ENCODE results near the gene CCDC85C. TPM values are rescaled to one million over a fixed set of nuclear protein-coding genes. Genes with fewer than 3 reads are reported as not detected.

CCDC85C gene
- total and polyA plus RNA-seq, 10 donors, result 1.6 to 12.4 (median 8.1) TPM

DNA sequence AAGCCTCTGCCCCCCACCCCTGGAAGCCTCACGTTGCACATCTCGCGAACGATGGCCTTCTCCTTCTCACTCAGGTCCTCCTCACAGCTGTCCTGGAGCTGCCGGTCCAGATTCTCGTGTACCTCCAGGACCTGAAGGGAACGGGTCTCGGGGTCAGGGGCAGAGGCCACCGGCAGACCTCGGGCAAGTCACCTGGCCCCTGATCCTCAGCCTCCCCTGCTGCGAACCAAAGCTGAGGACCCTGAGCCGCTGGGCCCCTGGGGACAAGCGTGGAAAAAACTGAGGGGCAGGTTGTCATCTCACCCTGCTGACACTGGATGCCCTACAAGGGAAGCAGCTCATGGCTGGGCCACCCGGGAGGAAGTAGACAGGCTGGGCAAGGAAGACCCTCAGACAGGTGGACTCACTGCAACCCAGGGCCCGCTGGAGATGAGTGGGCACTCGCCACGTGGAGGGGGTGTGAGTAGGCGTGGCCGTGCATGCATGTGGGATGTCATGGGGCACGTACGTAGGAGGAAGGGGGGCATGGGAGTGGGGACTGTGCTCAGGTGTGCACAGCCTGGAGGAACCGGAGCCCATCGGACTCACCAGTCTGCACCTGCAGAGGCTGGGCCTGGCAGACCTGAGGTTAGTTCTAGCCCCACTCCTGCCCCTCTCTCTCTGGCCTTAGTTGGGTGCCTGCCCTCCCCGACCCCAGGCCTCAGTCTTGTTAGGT lies 87.7 kb downstream of the CCDC85C start:
- H3K27ac ChIP-seq, result no peak overlapping the region
- H3K4me3 ChIP-seq, result no peak overlapping the region
- H3K4me1 ChIP-seq, result peaks cover 0 to 11% (median 7%) of the 10 kb centered on the region in 6 donors
- intact Hi-C loops (cut with DNase I; ENCODE audit: low total_unique reads), result loop anchor here (10.0 kb wide), 1 partner anchor 368 kb away; no protein-coding TSS in a partner anchor
- 71 to 83% (median 79%) methylated on average over 21 to 24 of the region's 24 CpGs for WGBS, 5 donors
- peak; percentile 77 for DNase-seq
- H3K36me3 ChIP-seq, result peaks cover 0 to 46% (median 16%) of the 10 kb centered on the region in 6 donors
- no peaks in the 10 kb centered on the region for H3K27me3 ChIP-seq (replicated peaks in 1 of 7)
- TF ChIP-seq, protein P1, sequence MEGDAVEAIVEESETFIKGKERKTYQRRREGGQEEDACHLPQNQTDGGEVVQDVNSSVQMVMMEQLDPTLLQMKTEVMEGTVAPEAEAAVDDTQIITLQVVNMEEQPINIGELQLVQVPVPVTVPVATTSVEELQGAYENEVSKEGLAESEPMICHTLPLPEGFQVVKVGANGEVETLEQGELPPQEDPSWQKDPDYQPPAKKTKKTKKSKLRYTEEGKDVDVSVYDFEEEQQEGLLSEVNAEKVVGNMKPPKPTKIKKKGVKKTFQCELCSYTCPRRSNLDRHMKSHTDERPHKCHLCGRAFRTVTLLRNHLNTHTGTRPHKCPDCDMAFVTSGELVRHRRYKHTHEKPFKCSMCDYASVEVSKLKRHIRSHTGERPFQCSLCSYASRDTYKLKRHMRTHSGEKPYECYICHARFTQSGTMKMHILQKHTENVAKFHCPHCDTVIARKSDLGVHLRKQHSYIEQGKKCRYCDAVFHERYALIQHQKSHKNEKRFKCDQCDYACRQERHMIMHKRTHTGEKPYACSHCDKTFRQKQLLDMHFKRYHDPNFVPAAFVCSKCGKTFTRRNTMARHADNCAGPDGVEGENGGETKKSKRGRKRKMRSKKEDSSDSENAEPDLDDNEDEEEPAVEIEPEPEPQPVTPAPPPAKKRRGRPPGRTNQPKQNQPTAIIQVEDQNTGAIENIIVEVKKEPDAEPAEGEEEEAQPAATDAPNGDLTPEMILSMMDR (IDR thresholded peaks at IDR 0.05 in 8 of 11, conservative IDR thresholded peaks at IDR 0.05 in 3 of 11), result no peak
- peak in 1 of 3 donors; percentile 10 for TF ChIP-seq POLR2AphosphoS5 (IDR thresholded peaks at IDR 0.05)
- no peaks in the 10 kb centered on the region for H3K9me3 ChIP-seq

DNA sequence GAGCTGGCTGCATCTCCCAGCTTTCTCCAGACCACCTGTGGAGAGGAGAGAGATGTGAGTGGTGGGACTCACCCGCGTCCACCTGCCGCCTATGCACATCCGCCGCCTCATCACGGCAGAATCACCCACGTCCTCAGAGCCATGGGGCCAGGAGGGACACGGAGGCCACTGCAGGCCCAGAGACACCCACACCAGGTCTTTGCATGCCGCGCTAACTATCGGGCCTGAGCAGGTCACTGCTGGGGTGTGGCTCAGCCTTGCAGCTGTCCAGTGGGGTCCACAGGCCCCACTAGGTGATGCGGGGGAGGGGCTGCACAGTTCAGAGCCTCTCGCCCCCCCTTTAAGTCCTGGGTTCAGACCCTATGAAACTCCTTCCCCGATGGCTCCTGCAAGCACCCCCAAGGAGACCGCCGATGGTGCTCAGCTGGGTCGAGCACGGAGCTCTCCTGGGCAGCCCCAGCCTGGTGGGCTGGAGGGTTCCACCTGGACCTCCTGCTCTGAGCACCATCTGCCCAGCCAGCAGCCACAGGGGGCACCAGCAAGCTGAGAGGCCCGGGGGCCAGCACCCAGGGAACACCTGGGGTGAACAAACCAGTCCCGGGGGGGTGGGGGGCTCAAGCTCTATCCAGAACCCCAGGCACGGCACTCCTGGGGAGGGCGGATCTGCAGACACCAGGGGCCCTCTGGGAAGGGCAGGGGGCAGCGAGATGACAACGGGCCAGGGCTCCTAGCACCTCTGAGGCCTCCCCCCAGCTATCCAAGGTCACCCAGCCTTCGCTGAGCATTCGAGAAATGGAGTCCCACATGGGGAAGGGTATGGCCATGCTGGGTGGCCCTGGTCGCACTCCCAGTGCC lies 88.5 kb downstream of the CCDC85C start:
- WGBS, 5 donors, result 81 to 92% (median 90%) methylated on average over 11 to 27 of the region's 27 CpGs
- Histone ChIP-seq H3K4me1 (peaks cover 0 to 11% (median 7%) of the 10 kb centered on the region in 6 donors), H3K9me3 (no peaks in the 10 kb centered on the region), H3K27ac (no peak overlapping the region), H3K36me3 (peaks cover 0 to 53% (median 24%) of the 10 kb centered on the region in 6 donors), H3K27me3 (replicated peaks in 1 of 7) (no peaks in the 10 kb centered on the region), H3K4me3 (no peak overlapping the region)
- peak in 2 of 3 donors; percentile 7 to 44 for TF ChIP-seq POLR2AphosphoS5 (IDR thresholded peaks at IDR 0.05)
- TF ChIP-seq, protein P1 (IDR thresholded peaks at IDR 0.05 in 8 of 11, conservative IDR thresholded peaks at IDR 0.05 in 3 of 11), result no peak
- intact Hi-C loops (cut with DNase I; ENCODE audit: low total_unique reads), result loop anchor here (10.0 kb wide), 1 partner anchor 369 kb away; no protein-coding TSS in a partner anchor
- DNase-seq, result peak; percentile 67

DNA sequence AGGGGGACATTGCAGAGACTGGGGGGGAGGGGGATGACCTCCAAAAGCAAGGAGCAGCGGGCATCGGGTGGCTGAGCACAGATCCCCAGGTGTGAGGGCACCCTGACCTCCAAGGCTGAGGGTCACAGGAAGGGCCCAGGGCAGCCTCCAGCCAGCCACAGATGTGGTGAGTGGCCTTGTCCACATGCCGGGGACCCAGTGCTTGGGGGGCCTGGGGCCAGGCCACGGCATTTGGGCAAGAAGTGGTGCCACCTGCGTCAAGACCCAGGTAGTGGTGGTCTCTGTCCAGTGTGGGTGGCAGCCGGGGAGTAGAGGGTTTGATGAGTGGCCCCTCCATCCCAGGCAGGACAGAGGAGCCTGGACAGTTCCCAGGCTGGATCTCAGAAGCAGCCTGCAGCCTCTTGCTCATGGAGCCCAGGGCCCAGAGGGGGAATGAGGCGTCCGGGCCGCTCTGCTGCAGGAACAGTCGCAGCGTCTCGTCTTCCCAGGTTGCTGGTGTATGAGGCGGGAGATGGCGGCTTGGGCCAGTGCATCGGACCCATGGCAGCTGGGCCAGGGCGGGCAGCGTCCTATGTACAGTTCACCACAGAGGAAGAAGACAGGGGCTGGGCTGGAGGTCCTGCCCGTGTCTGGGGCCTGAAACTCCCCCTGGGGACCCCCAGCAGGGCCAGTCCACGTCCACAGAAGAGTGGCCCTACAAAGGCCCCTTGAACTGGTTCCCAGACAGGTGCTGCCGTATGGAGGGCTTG lies 89.3 kb downstream of the CCDC85C start:
- Histone ChIP-seq H3K36me3 (peaks cover 0 to 61% (median 30%) of the 10 kb centered on the region in 6 donors), H3K4me3 (no peak overlapping the region), H3K27ac (no peak overlapping the region), H3K4me1 (peaks cover 0 to 11% (median 7%) of the 10 kb centered on the region in 6 donors), H3K27me3 (replicated peaks in 1 of 7) (no peaks in the 10 kb centered on the region), H3K9me3 (no peaks in the 10 kb centered on the region)
- DNase-seq, result peak; percentile 76
- intact Hi-C loops (cut with DNase I; ENCODE audit: low total_unique reads), result loop anchor here (10.0 kb wide), 1 partner anchor 370 kb away; no protein-coding TSS in a partner anchor
- no peak for TF ChIP-seq POLR2A (IDR thresholded peaks at IDR 0.05)
- TF ChIP-seq POLR2AphosphoS5 (IDR thresholded peaks at IDR 0.05), result peak in 2 of 3 donors; percentile 22 to 63
- WGBS, 5 donors, result 90 to 94% (median 92%) methylated on average over 17 to 20 of the region's 20 CpGs

DNA sequence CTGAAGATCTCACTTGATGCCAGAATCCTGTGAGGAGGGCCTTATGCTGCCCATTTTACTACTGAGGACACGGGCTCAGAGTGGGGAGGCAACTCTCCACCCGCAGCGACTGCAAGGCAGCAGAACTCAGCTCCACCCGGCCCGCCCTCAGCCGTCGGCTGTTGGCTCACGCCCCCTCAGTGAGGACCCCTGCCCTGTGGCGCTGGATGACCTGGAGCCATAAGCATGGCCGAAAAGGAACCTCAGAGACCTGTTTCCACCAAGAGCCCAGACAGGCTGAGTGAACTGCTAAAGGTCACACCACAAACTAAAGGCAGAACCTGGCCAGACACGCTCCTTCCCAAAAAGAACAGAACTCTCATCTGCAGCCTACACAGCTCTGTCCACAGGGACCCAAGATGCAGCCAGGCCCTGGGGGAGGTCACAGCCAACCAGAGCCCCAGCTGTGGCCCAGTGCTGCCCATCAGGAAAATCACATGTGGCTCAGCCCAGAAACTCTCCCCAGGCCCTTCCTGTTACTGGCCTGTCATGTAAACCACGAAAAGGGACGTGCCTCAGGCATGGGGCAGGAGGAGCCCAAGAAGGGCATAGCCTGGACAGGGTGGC lies 90.0 kb downstream of the CCDC85C start:
- no peaks in the 10 kb centered on the region for H3K9me3 ChIP-seq
- peaks cover 0 to 68% (median 37%) of the 10 kb centered on the region in 6 donors for H3K36me3 ChIP-seq
- peak; percentile 71 for DNase-seq
- TF ChIP-seq, protein P1 (IDR thresholded peaks at IDR 0.05 in 8 of 11, conservative IDR thresholded peaks at IDR 0.05 in 3 of 11), result no peak
- no peak for TF ChIP-seq POLR2AphosphoS5 (IDR thresholded peaks at IDR 0.05)
- TF ChIP-seq POLR2A (IDR thresholded peaks at IDR 0.05), result no peak
- H3K4me3 ChIP-seq, result no peak overlapping the region
- no peak overlapping the region for H3K27ac ChIP-seq
- 79 to 84% (median 82%) methylated on average over 10 to 13 of the region's 13 CpGs for WGBS, 5 donors
- peaks cover 0 to 11% (median 7%) of the 10 kb centered on the region in 6 donors for H3K4me1 ChIP-seq
- H3K27me3 ChIP-seq (replicated peaks in 1 of 7), result no peaks in the 10 kb centered on the region
- intact Hi-C loops (cut with DNase I; ENCODE audit: low total_unique reads), result loop anchor here (10.0 kb wide), 1 partner anchor 371 kb away; no protein-coding TSS in a partner anchor

Data from spleen (tissue), 11 donors.